GM12878 (cell line): ENCODE results near the gene RALGAPA2. TPM values are rescaled to one million over a fixed set of nuclear protein-coding genes. Genes with fewer than 3 reads are reported as not detected.

Source experiments
- ATAC-seq: fragments of 200-7000 bp; cut with Tn5 transposase; 3 replicates; pipeline ENCODE4 v1.9.1; 2020; ENCODE audit warnings: mild to moderate bottlenecking, moderate library complexity
- BruUV-seq: library from RNA; stranded (reverse); fragments of 400-500 nt; replicated peaks from 2 replicates; lab custom pipeline; 2021; lab: Mats Ljungman, UMichigan
- CTCF ChIA-PET: fragments of 300-600 bp; sonication (Branson Sonifier 250); formaldehyde crosslinking; extraction: SDS; loops from one replicate; lab custom pipeline; 2021; ENCODE audit warnings: inconsistent platforms; lab: Yijun Ruan, JAX
- POLR2A ChIA-PET: fragments of 350-600 bp; formaldehyde crosslinking; extraction: SDS; loops from one replicate; lab custom pipeline; 2021; ENCODE audit warnings: inconsistent platforms; lab: Charles Lee
- RAD21 ChIA-PET: fragments of 300-600 bp; sonication (Branson Sonifier 250); formaldehyde crosslinking; loops from one replicate; lab custom pipeline; 2023; ENCODE audit warnings: antibody characterized with exemption; ENCODE audit not compliant: unreplicated experiment; lab: Charles Lee
- SMC1A ChIA-PET: fragments of 300-600 bp; sonication (Branson Sonifier 250); formaldehyde crosslinking; loops from one replicate; lab custom pipeline; 2023; ENCODE audit not compliant: unreplicated experiment, uncharacterized antibody; lab: Charles Lee
- DNase-seq: peaks from one replicate; pipeline ENCODE4 v3.0.0-alpha.2; 2011; ENCODE audit warnings: low read depth, low spot score
- FAIRE-seq: peaks from 3 replicates; lab custom pipeline; 2011; peaks lifted over from hg19 to GRCh38; lab: Jason Lieb, UNC
- H2AFZ ChIP-seq: 2 replicates; pipeline ENCODE4 v1.6.0; 2011; ENCODE audit warnings: low read depth, low read length, control low read depth; ENCODE audit not compliant: control insufficient read depth
- H3K27ac ChIP-seq: 2 replicates; pipeline ENCODE4 v1.5.1; 2011; ENCODE audit warnings: control low read depth; ENCODE audit not compliant: control insufficient read depth, insufficient read depth
- H3K27me3 ChIP-seq, 2 experiments: replicated peaks in 1 of 2; 2 replicates each; pipeline versions ENCODE4 v1.6.0 to v1.6.1; 2011; ENCODE audit warnings: low read length in 1 of 2; ENCODE audit not compliant: control insufficient read depth in 2 of 2, insufficient read depth in 2 of 2
- H3K36me3 ChIP-seq, 2 experiments: 2 replicates each; pipeline ENCODE4 v1.5.1; 2011; ENCODE audit warnings: low read length in 1 of 2; ENCODE audit not compliant: control insufficient read depth in 2 of 2, insufficient read depth in 2 of 2
- H3K4me1 ChIP-seq: 2 replicates; pipeline ENCODE4 v1.6.1; 2011; ENCODE audit warnings: mild to moderate bottlenecking, low read length, moderate library complexity, mixed read lengths; ENCODE audit not compliant: control insufficient read depth, insufficient read depth
- H3K4me2 ChIP-seq: 2 replicates; pipeline ENCODE4 v1.6.0; 2011; ENCODE audit warnings: control low read depth; ENCODE audit not compliant: control insufficient read depth, insufficient read depth
- H3K4me3 ChIP-seq: fragments of 200-600 bp; sonication (generic); 2 replicates; pipeline ENCODE4 v1.5.1; 2016
- H3K79me2 ChIP-seq: 2 replicates; pipeline ENCODE4 v1.6.0; 2011; ENCODE audit warnings: low read length; ENCODE audit not compliant: control insufficient read depth, insufficient read depth
- H3K9ac ChIP-seq: 2 replicates; pipeline ENCODE4 v1.8.0; 2011; ENCODE audit warnings: low read length, control low read depth, mixed read lengths; ENCODE audit not compliant: control insufficient read depth, insufficient read depth
- H3K9me3 ChIP-seq: replicated peaks from 3 replicates; pipeline ENCODE4 v1.5.1; 2011; ENCODE audit warnings: mild to moderate bottlenecking, low read length; ENCODE audit not compliant: control insufficient read depth, insufficient read depth
- H4K20me1 ChIP-seq: 2 replicates; pipeline ENCODE4 v1.6.0; 2011; ENCODE audit not compliant: control insufficient read depth, insufficient read depth
- ATF2 ChIP-seq: IDR thresholded peaks from 2 replicates; pipeline ENCODE4 v1.6.1; 2012; ENCODE audit warnings: low read length, inconsistent platforms
- BRCA1 ChIP-seq: IDR thresholded peaks from 2 replicates; pipeline ENCODE4 v1.6.1; 2011; ENCODE audit warnings: low read depth, low read length, improper control_type of control experiment
- CEBPZ ChIP-seq: fragments of 150-350 bp; IDR thresholded peaks from 2 replicates; pipeline ENCODE4 v1.6.1; 2016; ENCODE audit warnings: low read depth, low read length
- MYB ChIP-seq: fragments of 150-350 bp; IDR thresholded peaks from 2 replicates; pipeline ENCODE4 v1.6.1; 2014; ENCODE audit warnings: mild to moderate bottlenecking, low read depth, low read length, borderline replicate concordance
- MYC ChIP-seq: IDR thresholded peaks from 2 replicates; pipeline ENCODE4 v1.6.1; 2011; ENCODE audit warnings: mild to moderate bottlenecking, low read length, moderate library complexity, inconsistent platforms; ENCODE audit not compliant: insufficient read depth, insufficient replicate concordance, insufficient read length, severe bottlenecking
- NKRF ChIP-seq: fragments of 450-650 bp; conservative IDR thresholded peaks from 2 replicates; pipeline ENCODE4 v1.6.1; 2017; ENCODE audit warnings: mild to moderate bottlenecking, moderate library complexity
- POLR2A ChIP-seq: IDR thresholded peaks from 2 replicates; pipeline ENCODE4 v1.6.1; 2011; ENCODE audit warnings: low read depth, mild to moderate bottlenecking, low read length
- ZNF274 ChIP-seq: IDR thresholded peaks from one replicate; pipeline ENCODE4 v1.8.0; 2011; ENCODE audit not compliant: insufficient read length, insufficient read depth
- ZNF687 ChIP-seq: fragments of 450-650 bp; IDR thresholded peaks from 2 replicates; pipeline ENCODE4 v1.6.1; 2017; ENCODE audit warnings: mild to moderate bottlenecking, moderate library complexity
- WGBS: methylation state at CpG from one replicate; pipeline ENCODE4 v1.1.6; 2016; ENCODE audit warnings: low lambda C conversion rate; ENCODE audit not compliant: insufficient replicate concordance, insufficient coverage; ENCODE audit errors: missing lambda C conversion rate; 5-methylcytosine and 5-hydroxymethylcytosine counted together
- in situ Hi-C: fragments of 300-500 bp; cut with MboI; formaldehyde crosslinking; loops from 9 replicates; pipeline ENCODE4 v1.14.3; 2018; ENCODE audit warnings: mixed read lengths
- intact Hi-C: fragments of 100-400 bp; cut with micrococcal nuclease; formaldehyde crosslinking; loops from one replicate; pipeline ENCODE4 v1.14.2; 2022; ENCODE audit not compliant: unreplicated experiment
- polyA plus RNA-seq, 11 experiments: library from polyadenylated mRNA; depleted of rRNA in 4 of 11; unstranded in 6 of 11; stranded (reverse) in 5 of 11; fragments of >200 nt; fragmentation: Nextera tagmentation in 4 of 11; fragmentation: Illumina TruSeq in 1 of 11; extraction: Ambion mirVana in 4 of 11; extraction: Trizol in 1 of 11; gene quantifications; 1 replicate in 1 of 11; 2 replicates in 10 of 11; pipeline versions ENCODE4 v1.2.1 to v1.2.3, GENCODE V29; 2011 to 2016; ENCODE audit warnings: inconsistent platforms in 2 of 11, missing spikeins in 2 of 11, low read depth in 1 of 11
- total RNA-seq, 4 experiments: library from RNA; depleted of rRNA in 3 of 4; stranded (reverse); fragments of >200 nt in 3 of 4; fragmentation: Illumina TruSeq in 1 of 4; extraction: Trizol in 1 of 4; gene quantifications; 2 replicates each; pipeline versions ENCODE4 v1.2.1 to v1.2.3, GENCODE V29; 2013 to 2021

The RALGAPA2 gene
- total and polyA plus RNA-seq, 10 of the 15 experiments (the other 5 are each of a cell fraction or from before 2014, with no cell fraction given): 2.9 to 29.4 (median 19.6) TPM

GRCh38 chr20:20454850-20455627 lies 257.4 kb downstream of the RALGAPA2 start:
- Histone ChIP-seq H3K4me2 (no peak overlapping the region; the same call in 1 of the 2 replicates), H3K9me3 (no peaks in the 10 kb centered on the region), H3K9ac (no peak overlapping the region), H3K27me3 (no peaks in the 10 kb centered on the region), H3K36me3 (peaks cover 3 to 7% of the 10 kb centered on the region in 2 experiments; a peak in 2 of 4 replicates), H2AFZ (no peak overlapping the region), H4K20me1 (no peaks in the 10 kb centered on the region), H3K4me1 (peaks cover 25% of the 10 kb centered on the region), H3K27ac (no peak overlapping the region), H3K79me2 (no peaks in the 10 kb centered on the region; the same call in 1 of the 2 replicates), H3K4me3 (no peak overlapping the region)
- in situ Hi-C loops (no loop called here), intact Hi-C loops (loop anchor here (10.0 kb wide), 1 partner anchor 630 kb away; no protein-coding TSS in a partner anchor)
- no TSS peak for BruUV-seq
- SMC1A ChIA-PET: interaction anchor here (0.8 to 13.7 kb wide), 12 partner anchors 8 to 227 kb away, joined by 3 to 163 read pairs (median 4); no protein-coding TSS in a partner anchor
- POLR2A ChIA-PET: interaction anchor here (6.4 kb wide), 1 partner anchor 10 kb away, joined by 46 read pairs; no protein-coding TSS in a partner anchor
- no peak for ATAC-seq
- CTCF ChIA-PET: interaction anchor here (0.6 to 2.2 kb wide), 4 partner anchors 10 to 154 kb away, joined by 3 to 8 read pairs (median 3); no protein-coding TSS in a partner anchor
- RAD21 ChIA-PET: interaction anchor here (1.0 to 1.3 kb wide), 3 partner anchors 13 to 111 kb away, joined by 3 to 5 read pairs (median 3); no protein-coding TSS in a partner anchor
- DNase-seq: no peak
- no peak for FAIRE-seq
- WGBS: 95% methylated on average over 21 of the region's 21 CpGs
- no peak for TF ChIP-seq MYC
- no peak for TF ChIP-seq CEBPZ
- no peak for TF ChIP-seq MYB
- TF ChIP-seq NKRF: no peak
- no peak for TF ChIP-seq ZNF274
- TF ChIP-seq ATF2: no peak
- TF ChIP-seq ZNF687: no peak
- no peak for TF ChIP-seq BRCA1
- no peak for TF ChIP-seq POLR2A
